BLaER1 treated with 17β-estradiol and CSF1 and Interleukin-3, amounts not matched to agents 10 nM and 100 nM (cell line): ENCODE data around the gene NPC1.
A peak's percentile ranks its signal among the peaks of the same experiment; 100 is the strongest.

Experiments used
- H3K27ac ChIP-seq, 11 experiments: shearing (Covaris generic); formaldehyde crosslinking; 2 replicates each; pipeline ENCODE4 v1.8.1; 2022
- H3K27me3 ChIP-seq, 11 experiments: shearing (Covaris generic); formaldehyde crosslinking; 2 replicates each; pipeline ENCODE4 v1.8.1; 2022
- H3K36me3 ChIP-seq, 11 experiments: shearing (Covaris generic); formaldehyde crosslinking; 2 replicates each; pipeline ENCODE4 v1.8.1; 2022
- H3K4me1 ChIP-seq, 10 experiments: shearing (Covaris generic); formaldehyde crosslinking; 2 replicates each; pipeline ENCODE4 v1.8.1; 2022
- H3K4me2 ChIP-seq, 11 experiments: shearing (Covaris generic); formaldehyde crosslinking; 2 replicates each; pipeline ENCODE4 v1.8.1; 2022
- H3K4me3 ChIP-seq, 10 experiments: shearing (Covaris generic); formaldehyde crosslinking; 2 replicates each; pipeline ENCODE4 v1.8.1; 2022
- H3K9ac ChIP-seq, 11 experiments: shearing (Covaris generic); formaldehyde crosslinking; 2 replicates each; pipeline ENCODE4 v1.8.1; 2022
- H3K9me3 ChIP-seq, 11 experiments: shearing (Covaris generic); formaldehyde crosslinking; replicated peaks in 1 of 11; 2 replicates each; pipeline ENCODE4 v1.8.1; 2022
- H4K20me1 ChIP-seq, 11 experiments: shearing (Covaris generic); formaldehyde crosslinking; 2 replicates each; pipeline ENCODE4 v1.8.1; 2022
- Cebpa-rat ChIP-seq, 11 experiments: shearing (Covaris generic); IDR thresholded peaks; 2 replicates each; pipeline ENCODE4 v1.8.1; 2022

Gene NPC1

GRCh38 chr18:23575309-23575651, 11.0 kb downstream of the NPC1 start:
- peaks cover 0 to 16% (median 0%) of the 10 kb centered on the region in 11 experiments; a peak in 3 of 22 replicates for H3K27me3 ChIP-seq
- H3K9ac ChIP-seq: peak overlapping the region in 4 of 11 experiments; percentile 1 to 51 (median 30); a peak in 6 of 22 replicates
- peaks cover 48 to 63% (median 54%) of the 10 kb centered on the region in 11 experiments for H3K36me3 ChIP-seq
- H3K4me3 ChIP-seq: no peak overlapping the region
- H3K27ac ChIP-seq: peak overlapping the region in 7 of 11 experiments; percentile 2 to 51 (median 33); a peak in 10 of 22 replicates
- peaks cover 0 to 4% (median 0%) of the 10 kb centered on the region in 11 experiments; a peak in 1 of 22 replicates for H3K9me3 ChIP-seq
- peaks cover 46 to 100% (median 73%) of the 10 kb centered on the region in 11 experiments; a peak in 20 of 22 replicates for H4K20me1 ChIP-seq
- peak overlapping the region; percentile 47 to 92 (median 68) for H3K4me2 ChIP-seq
- H3K4me1 ChIP-seq: peaks cover 47 to 65% (median 50%) of the 10 kb centered on the region in 10 experiments
- TF ChIP-seq Cebpa-rat (IDR thresholded peaks at IDR 0.05): no peak

GRCh38 chr18:23574611-23575308, 11.5 kb downstream of the NPC1 start:
- peak overlapping the region; percentile 47 to 92 (median 68) for H3K4me2 ChIP-seq
- peak overlapping the region; percentile 2 to 57 (median 33); a peak in 18 of 22 replicates for H3K27ac ChIP-seq

GRCh38 chr18:23573626-23574431, 12.5 kb downstream of the NPC1 start:
- peak overlapping the region in 7 of 11 experiments; percentile 17 to 50 (median 23); a peak in 7 of 22 replicates for H3K9ac ChIP-seq
- peaks cover 32 to 51% (median 36%) of the 10 kb centered on the region in 10 experiments for H3K4me1 ChIP-seq
- H3K9me3 ChIP-seq: peaks cover 0 to 4% (median 0%) of the 10 kb centered on the region in 11 experiments; a peak in 1 of 22 replicates
- peaks cover 0 to 23% (median 0%) of the 10 kb centered on the region in 11 experiments; a peak in 3 of 22 replicates for H3K27me3 ChIP-seq
- peak overlapping the region; percentile 47 to 92 (median 68) for H3K4me2 ChIP-seq
- no peak overlapping the region for H3K4me3 ChIP-seq
- peaks cover 61 to 73% (median 68%) of the 10 kb centered on the region in 11 experiments for H3K36me3 ChIP-seq
- no peak for TF ChIP-seq Cebpa-rat (IDR thresholded peaks at IDR 0.05)
- H4K20me1 ChIP-seq: peaks cover 31 to 100% (median 61%) of the 10 kb centered on the region in 11 experiments; a peak in 20 of 22 replicates
- peak overlapping the region in 10 of 11 experiments; percentile 1 to 57 (median 32); a peak in 17 of 22 replicates for H3K27ac ChIP-seq

More at GRCh38 chr18:23574611-23575308, 11.5 kb downstream of the NPC1 start:
- peaks cover 0 to 4% (median 0%) of the 10 kb centered on the region in 11 experiments; a peak in 1 of 22 replicates for H3K9me3 ChIP-seq
- no peak overlapping the region for H3K4me3 ChIP-seq
- peaks cover 42 to 60% (median 45%) of the 10 kb centered on the region in 10 experiments for H3K4me1 ChIP-seq
- peaks cover 40 to 100% (median 68%) of the 10 kb centered on the region in 11 experiments; a peak in 20 of 22 replicates for H4K20me1 ChIP-seq
- TF ChIP-seq Cebpa-rat (IDR thresholded peaks at IDR 0.05): no peak
- peaks cover 52 to 65% (median 58%) of the 10 kb centered on the region in 11 experiments for H3K36me3 ChIP-seq
- peak overlapping the region in 7 of 11 experiments; percentile 9 to 51 (median 23); a peak in 9 of 22 replicates for H3K9ac ChIP-seq
- peaks cover 0 to 21% (median 0%) of the 10 kb centered on the region in 11 experiments; a peak in 3 of 22 replicates for H3K27me3 ChIP-seq

- Histone ChIP-seq H4K20me1 (peaks cover 23 to 100% (median 53%) of the 10 kb centered on the region in 11 experiments; a peak in 19 of 22 replicates), H3K4me1 (peaks cover 25 to 43% (median 28%) of the 10 kb centered on the region in 10 experiments), H3K9me3 (peaks cover 0 to 4% (median 0%) of the 10 kb centered on the region in 11 experiments; a peak in 1 of 22 replicates), H3K27ac (no peak overlapping the region), H3K36me3 (peaks cover 69 to 79% (median 75%) of the 10 kb centered on the region in 11 experiments), H3K9ac (peak overlapping the region in 1 of 11 experiments; percentile 9; a peak in 1 of 22 replicates), H3K27me3 (peaks cover 0 to 23% (median 0%) of the 10 kb centered on the region in 11 experiments; a peak in 3 of 22 replicates), H3K4me3 (no peak overlapping the region), H3K4me2 (peak overlapping the region in 5 of 11 experiments; percentile 33 to 92 (median 86); a peak in 11 of 22 replicates)
- TF ChIP-seq Cebpa-rat (IDR thresholded peaks at IDR 0.05): no peak
These were observed 13.3 kb downstream of the NPC1 start for GRCh38 chr18:23573020-23573419.

- H3K27ac ChIP-seq: no peak overlapping the region
- H4K20me1 ChIP-seq: peaks cover 22 to 100% (median 51%) of the 10 kb centered on the region in 11 experiments; a peak in 19 of 22 replicates
- peaks cover 0 to 3% (median 0%) of the 10 kb centered on the region in 11 experiments; a peak in 1 of 22 replicates for H3K9me3 ChIP-seq
- H3K4me1 ChIP-seq: peaks cover 25 to 41% (median 28%) of the 10 kb centered on the region in 10 experiments
- no peak overlapping the region for H3K9ac ChIP-seq
- peak overlapping the region in 2 of 11 experiments; percentile 88 to 92; a peak in 2 of 22 replicates for H3K4me2 ChIP-seq
- H3K27me3 ChIP-seq: peaks cover 0 to 23% (median 0%) of the 10 kb centered on the region in 11 experiments; a peak in 3 of 22 replicates
- TF ChIP-seq Cebpa-rat (IDR thresholded peaks at IDR 0.05): no peak
- H3K4me3 ChIP-seq: no peak overlapping the region
- H3K36me3 ChIP-seq: peaks cover 73 to 83% (median 78%) of the 10 kb centered on the region in 11 experiments
These were observed 13.7 kb downstream of the NPC1 start for GRCh38 chr18:23572570-23572969.

- TF ChIP-seq Cebpa-rat (IDR thresholded peaks at IDR 0.05): no peak
- H3K4me3 ChIP-seq: no peak overlapping the region
- H3K4me2 ChIP-seq: no peak overlapping the region
- H3K27ac ChIP-seq: no peak overlapping the region
- H3K27me3 ChIP-seq: peaks cover 0 to 23% (median 0%) of the 10 kb centered on the region in 11 experiments; a peak in 3 of 22 replicates
- H4K20me1 ChIP-seq: peaks cover 22 to 100% (median 48%) of the 10 kb centered on the region in 11 experiments; a peak in 19 of 22 replicates
- H3K36me3 ChIP-seq: peaks cover 77 to 87% (median 82%) of the 10 kb centered on the region in 11 experiments
- H3K4me1 ChIP-seq: peaks cover 25 to 41% (median 28%) of the 10 kb centered on the region in 10 experiments
- no peak overlapping the region for H3K9ac ChIP-seq
- H3K9me3 ChIP-seq: 0 out of 22 replicates have a peak, but pooled peaks cover 0 to 3% (median 0%) of the 10 kb centered on the region in 11 experiments
These were observed 14.3 kb downstream of the NPC1 start for GRCh38 chr18:23572012-23572411.

- Histone ChIP-seq H3K4me1 (peaks cover 25 to 37% (median 27%) of the 10 kb centered on the region in 10 experiments), H3K36me3 (peaks cover 82 to 91% (median 86%) of the 10 kb centered on the region in 11 experiments), H3K4me2 (no peak overlapping the region), H3K9me3 (no peaks in the 10 kb centered on the region), H3K4me3 (no peak overlapping the region), H3K9ac (no peak overlapping the region), H3K27ac (no peak overlapping the region), H3K27me3 (peaks cover 0 to 23% (median 0%) of the 10 kb centered on the region in 11 experiments; a peak in 3 of 22 replicates), H4K20me1 (peaks cover 22 to 100% (median 45%) of the 10 kb centered on the region in 11 experiments; a peak in 19 of 22 replicates)
- TF ChIP-seq Cebpa-rat (IDR thresholded peaks at IDR 0.05): no peak
These were observed 15.3 kb downstream of the NPC1 start for GRCh38 chr18:23570912-23571504.
